GM21529 (cell line): ENCODE results near the gene ORMDL3.
A peak's percentile ranks its signal among the peaks of the same experiment; 100 is the strongest.
"Not testable (repeated sequence)": the region's sequence is repeated elsewhere in the genome, so short reads cannot be mapped to it uniquely, and the experiment has no call there.

ENCODE experiments used
- ATAC-seq: cut with Tn5 transposase; IDR thresholded peaks from one replicate; pipeline ENCODE4 v1.9.1; 2021; ENCODE audit not compliant: unreplicated experiment

Gene ORMDL3

DNA sequence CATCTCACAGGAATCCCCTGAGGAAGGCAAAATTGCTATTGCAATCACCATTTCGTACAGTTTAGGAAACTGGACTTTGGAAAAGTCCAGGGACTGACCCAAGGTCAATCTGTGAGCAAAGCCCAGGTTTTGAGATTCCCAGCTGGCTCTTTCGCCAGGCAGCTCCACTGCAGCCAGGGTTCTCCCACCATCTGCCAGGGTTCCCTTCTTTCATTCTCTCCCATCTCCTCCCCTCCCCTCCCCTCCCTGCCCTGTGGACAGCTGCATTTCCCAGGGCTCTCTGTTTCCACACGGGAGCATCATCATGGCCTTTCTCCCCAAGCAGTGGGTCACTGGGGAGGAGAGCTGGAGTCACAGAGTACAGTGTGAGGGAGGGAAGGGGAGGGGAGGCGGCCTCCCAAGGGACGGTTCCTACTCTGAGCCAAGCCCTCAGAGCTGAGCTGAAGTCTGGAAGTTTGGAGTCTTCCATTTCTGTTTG, 23.5 kb upstream of the ORMDL3 start:
- ATAC-seq = no peak

DNA sequence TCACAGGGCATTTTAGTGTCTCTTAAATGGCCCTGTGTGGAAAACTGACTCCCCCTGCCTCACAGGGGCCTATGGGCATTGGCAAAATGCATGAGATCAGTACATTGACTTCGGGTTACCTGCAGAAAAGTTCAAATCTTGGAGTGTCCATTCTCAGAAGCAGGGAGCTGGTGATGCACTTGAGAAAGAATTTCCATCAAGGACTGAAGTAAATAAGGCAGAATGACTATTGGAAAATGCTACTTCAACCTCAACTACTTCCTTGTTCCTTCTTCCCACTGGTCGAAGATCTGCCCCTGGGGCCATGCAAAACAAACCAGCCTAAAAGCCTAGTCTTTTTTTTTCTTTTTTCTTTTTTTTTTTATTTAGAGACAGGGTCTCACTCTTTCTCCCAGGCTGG, 21.6 kb upstream of the ORMDL3 start:
- ATAC-seq = no peak

DNA sequence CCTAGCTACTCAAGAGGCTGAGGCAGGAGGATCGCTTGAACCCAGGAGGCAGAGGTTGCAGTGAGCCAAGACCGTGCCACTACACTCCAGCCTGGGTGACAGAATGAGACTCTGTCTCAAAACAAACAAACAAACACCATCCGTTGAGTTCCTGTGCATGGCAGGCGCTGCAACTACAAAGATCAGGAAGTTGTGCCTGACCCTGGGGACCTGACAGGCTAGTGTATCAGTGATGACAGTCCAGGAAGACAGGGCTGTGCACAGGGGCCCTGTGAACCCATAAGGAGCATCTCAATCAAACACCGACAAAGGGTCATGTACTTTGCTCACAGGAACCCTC, 21.1 kb upstream of the ORMDL3 start:
- not testable (repeated sequence) for ATAC-seq

DNA sequence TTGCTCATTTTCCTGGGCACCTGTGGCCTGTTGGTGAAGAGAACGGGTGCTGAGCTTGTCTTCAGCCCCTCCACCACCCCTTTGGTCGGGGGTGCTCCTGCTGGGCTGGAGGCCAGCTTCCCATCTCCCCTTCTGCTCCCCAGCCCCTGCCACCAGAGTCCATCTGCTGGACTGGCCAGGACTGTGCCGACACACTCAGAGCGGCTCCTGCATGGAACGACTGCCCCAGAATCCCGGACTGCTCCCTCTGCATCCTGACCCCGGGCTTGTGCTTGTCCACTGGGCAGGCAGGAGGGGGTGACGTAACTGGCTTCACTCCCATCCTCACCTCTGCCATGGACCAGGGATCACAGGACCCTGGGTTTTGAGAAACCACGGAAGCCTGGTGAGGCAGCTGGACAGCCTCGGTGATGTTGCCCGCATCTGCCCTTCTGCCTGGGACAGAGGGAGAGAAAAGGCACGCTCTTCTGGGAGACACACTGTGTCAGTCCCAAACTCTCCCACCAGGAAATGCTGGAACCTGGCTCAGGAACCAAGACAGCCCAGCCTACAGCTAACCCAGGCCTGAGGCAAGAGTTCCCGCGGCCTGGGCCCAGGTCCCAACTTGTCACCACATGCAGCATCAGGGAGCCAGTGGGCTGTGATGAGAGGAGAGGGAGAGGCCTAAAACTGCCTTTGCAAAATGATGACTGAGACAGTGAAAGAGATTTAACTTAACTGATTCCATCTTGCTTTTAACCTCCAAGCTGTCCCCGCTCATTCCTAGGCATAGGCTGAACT, 19.3 kb upstream of the ORMDL3 start:
- ATAC-seq = no peak

- no peak for ATAC-seq
These were observed 17.0 kb upstream of the ORMDL3 start for GRCh38 chr17:39944393-39944711.

GRCh38 chr17:39943702-39944392, 16.4 kb upstream of the ORMDL3 start:
- ATAC-seq = no peak

DNA sequence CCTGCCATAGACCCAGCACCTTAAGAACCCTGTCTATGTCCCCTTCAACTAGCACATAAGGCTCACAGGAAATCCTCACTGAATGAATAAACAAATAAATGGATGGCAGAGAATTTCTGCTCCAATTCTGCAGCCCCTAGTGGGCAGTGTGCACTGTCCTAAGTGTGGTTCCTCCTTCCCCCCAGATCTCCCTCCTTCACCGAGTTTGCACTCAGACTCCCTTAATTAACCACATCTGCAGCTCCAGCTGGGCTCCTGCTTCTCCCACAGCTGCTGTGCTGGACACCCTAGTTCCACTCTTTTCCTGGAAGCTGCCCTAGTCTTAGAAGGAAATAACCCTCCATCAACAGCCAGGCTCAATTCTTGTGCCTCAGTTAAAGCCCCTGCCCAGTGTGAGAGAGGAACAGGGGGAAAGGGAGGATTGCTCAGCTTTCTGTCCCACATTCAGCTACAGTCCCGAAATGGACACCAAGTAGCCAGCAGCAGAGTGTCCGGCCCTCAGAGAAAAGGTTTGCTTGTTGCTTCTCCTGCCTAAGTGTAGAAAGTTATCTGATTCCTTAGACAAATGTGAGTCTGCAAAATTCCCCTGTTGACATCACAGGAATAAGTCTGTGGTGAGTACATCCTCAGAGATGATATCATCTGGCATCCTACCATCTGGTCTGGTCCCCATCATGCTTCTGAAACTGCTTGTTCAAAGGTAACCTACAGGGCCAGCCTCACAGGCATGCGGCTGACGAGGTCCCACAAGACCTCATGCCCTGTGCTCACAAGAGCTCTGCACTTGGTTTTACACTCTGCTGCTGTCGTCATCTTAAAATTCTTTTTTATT, 12.4 kb upstream of the ORMDL3 start:
- no peak for ATAC-seq

GRCh38 chr17:39939106-39939505, 11.7 kb upstream of the ORMDL3 start:
- no peak for ATAC-seq

DNA sequence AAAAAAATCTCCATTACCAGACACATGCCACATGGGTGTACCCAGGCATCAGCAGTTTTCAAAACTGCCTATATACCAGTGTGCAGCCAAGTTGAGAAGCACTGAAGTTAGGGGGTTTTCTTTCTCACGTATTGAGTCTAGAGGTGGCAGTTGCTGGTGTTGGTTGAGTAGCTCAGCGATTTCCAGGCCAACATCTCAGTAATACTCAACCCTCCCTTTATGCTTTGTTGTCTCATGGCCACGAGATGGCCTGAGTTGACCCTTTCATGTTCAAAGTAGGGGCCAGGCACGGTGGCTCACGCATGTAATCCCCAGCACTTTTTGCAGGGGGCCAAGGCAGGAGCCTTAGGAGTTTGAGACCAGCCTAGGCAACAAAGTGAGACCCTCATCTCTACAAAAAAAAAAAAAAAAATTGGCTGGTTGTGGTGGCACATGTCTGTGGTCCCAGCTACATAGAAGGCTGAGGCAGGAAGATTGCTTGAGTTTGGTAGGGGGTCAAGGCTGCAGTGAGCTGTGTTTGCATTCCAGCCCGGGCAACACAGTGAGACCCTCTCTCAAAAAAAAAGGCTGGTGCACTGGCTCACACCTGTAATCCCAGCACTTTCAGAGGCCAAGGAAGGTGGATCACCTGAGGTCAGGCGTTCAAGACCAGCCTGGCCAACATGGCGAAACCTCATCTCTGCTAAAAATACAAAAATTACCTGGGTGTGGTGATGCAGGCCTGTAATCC, 10.9 kb upstream of the ORMDL3 start:
- ATAC-seq = no peak

DNA sequence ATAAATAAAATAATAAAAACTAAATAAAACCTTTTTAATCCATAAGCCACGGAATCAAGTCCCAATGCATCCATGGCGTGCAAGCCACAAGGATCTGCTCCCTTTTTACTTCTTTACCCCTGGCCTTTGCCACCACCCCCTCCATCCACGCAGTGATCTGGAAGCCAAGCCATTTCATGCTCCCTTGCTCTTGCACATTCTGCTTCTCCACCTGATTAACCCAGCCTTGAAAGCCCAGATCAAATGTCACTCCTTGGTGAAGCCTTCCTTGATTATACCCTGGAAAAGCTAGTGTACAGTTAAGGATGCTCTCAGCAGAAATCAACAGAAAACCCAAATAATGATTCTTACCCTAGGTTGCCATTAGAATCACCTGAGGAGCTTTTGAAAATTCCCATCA, 10.0 kb upstream of the ORMDL3 start:
- no peak for ATAC-seq

GRCh38 chr17:39935909-39936308, 8.5 kb upstream of the ORMDL3 start:
- no peak for ATAC-seq

- no peak for ATAC-seq
These were observed 6.9 kb upstream of the ORMDL3 start for GRCh38 chr17:39934324-39934723.

DNA sequence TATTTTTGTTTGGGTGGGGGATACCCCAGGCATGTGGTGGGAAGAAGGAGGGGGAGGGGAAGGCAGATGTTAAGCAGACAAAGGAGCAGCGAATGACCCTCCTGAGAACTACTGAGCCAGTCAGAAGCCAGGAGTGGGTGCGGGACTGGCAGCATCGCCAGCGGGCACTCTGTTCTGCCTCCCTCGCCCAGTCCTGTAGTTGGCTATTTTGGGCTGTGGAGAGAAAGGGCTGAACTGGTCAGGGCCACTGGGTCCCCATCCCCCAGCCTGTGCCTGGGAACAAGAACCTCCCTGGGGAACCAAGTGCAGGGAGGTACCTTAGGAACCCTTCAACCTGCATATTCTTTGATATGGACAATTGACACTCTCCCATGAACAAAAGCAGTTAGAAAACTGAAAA, 6.5 kb upstream of the ORMDL3 start:
- ATAC-seq = no peak

GRCh38 chr17:39929646-39930407, 2.4 kb upstream of the ORMDL3 start:
- ATAC-seq = no peak

DNA sequence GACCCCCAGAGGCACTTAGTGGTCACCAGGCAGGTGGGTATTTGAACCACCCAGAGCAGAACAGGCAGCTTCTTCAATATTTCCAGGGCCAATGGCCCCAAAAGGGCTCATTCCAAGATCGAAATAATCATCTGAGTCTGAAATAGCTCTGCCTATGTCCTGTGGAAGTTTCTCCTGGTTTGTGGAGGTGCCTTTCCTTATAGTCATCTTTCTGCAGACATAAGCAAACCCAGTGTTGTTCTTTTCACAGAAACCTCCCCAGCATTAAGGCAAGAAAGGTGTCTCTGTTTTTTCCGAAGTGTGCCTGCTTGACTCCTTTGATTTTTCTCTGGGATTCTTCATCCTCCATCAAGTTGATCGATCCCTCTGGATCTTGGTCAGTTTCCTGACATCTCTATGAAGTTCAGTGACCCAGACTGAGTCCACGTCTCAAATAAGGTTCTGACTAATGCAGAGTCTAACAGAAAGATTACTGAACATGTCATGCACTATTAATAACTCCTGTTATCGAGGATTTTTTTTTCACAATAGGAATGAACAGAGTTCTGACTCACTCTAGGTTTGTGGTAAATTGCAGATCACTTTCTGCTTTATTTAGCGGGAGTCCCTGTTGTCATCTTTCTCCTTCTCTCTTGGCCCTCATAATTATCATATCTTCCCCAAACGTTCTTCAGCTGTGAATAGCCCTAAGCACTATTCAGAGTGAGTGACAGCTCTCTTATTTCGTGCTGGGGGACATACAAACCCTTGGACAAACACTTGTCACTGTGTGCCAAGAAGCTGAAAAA, 1.7 kb upstream of the ORMDL3 start:
- no peak for ATAC-seq

- peak; percentile 24 for ATAC-seq
These were observed 792 bp upstream of the ORMDL3 start for GRCh38 chr17:39927929-39928857.

DNA sequence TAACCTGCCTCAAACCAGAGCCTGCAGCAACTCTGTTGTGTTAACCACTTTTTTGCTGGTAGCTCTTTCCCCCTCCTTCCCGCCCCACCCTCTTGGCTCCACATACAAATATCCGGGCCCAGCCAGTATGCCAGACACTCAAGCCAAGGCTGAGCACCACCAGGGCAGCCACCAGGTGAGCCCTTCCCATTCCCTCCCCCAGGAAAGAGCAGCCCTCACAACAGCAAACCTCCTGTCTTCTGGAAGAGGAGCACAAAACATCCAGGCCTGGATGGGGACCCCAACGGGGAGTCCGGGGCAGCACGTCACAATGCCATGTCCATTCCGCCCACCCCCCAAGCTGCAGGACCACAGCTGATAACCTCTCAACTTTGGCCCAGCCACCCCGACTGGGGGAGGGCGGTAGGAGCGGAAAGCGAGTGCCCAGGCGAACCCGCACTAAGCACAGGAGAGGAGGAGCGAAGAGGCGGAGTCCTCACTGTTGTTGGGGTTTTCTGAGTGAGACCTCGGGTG, 757 bp downstream of the ORMDL3 start:
- no peak for ATAC-seq

DNA sequence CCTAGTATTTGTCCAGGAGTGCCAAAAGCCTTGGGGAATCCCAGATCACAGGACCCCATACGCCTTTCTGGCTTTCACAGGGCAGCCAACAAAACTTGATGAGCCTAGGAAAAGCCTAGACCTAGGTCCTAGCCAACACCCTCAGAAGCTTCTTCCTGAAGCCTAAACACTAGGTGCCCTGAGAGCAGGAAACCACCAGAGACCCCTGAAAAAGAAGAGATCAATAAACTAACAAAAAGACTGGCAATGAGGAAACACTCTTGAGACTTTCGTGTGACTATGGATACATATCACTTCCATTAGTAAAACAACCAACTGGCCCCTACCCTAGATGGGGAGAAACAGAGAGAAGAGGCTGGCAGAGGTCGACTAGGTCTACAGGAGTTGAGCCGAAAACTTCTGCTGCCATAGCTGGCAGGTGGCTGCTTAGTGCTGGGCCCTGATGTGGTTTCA, 1.2 kb downstream of the ORMDL3 start:
- ATAC-seq = no peak
